GM19043 (cell line): Measurements from ENCODE around the gene ETV4.

Source experiments
- ATAC-seq: cut with Tn5 transposase; IDR thresholded peaks from one replicate; pipeline ENCODE4 v1.9.1; 2021; ENCODE audit warnings: low read depth; ENCODE audit not compliant: unreplicated experiment

The ETV4 gene

GRCh38 chr17:43573579-43574321 is 27.6 kb upstream of the ETV4 start:
- ATAC-seq: no peak

- no peak for ATAC-seq
Measured at GRCh38 chr17:43572368-43572980, 26.3 kb upstream of the ETV4 start.

- no peak for ATAC-seq
Measured at GRCh38 chr17:43570518-43570928, 24.4 kb upstream of the ETV4 start.

- ATAC-seq: no peak
Measured at GRCh38 chr17:43568506-43569082, 22.5 kb upstream of the ETV4 start.

- no peak for ATAC-seq
Measured at GRCh38 chr17:43563600-43564594, 17.8 kb upstream of the ETV4 start.

- ATAC-seq: no peak
Measured at GRCh38 chr17:43562679-43563599, 16.8 kb upstream of the ETV4 start.

- no peak for ATAC-seq
Measured at GRCh38 chr17:43560461-43561427, 14.6 kb upstream of the ETV4 start.

GRCh38 chr17:43559161-43559816 is 13.1 kb upstream of the ETV4 start:
- no peak for ATAC-seq

- ATAC-seq: no peak
Measured at GRCh38 chr17:43558805-43559160, 12.6 kb upstream of the ETV4 start.

GRCh38 chr17:43556292-43556691 is 10.2 kb upstream of the ETV4 start:
- no peak for ATAC-seq

- ATAC-seq: no peak
Measured at GRCh38 chr17:43554857-43555256, 8.7 kb upstream of the ETV4 start.

- no peak for ATAC-seq
Measured at GRCh38 chr17:43553573-43553972, 7.4 kb upstream of the ETV4 start.

GRCh38 chr17:43552229-43552837 is 6.2 kb upstream of the ETV4 start:
- no peak for ATAC-seq

- ATAC-seq: no peak
Measured at GRCh38 chr17:43550754-43551153, 4.6 kb upstream of the ETV4 start.

- ATAC-seq: no peak
Measured at GRCh38 chr17:43549496-43549895, 3.4 kb upstream of the ETV4 start.

- no peak for ATAC-seq
Measured at GRCh38 chr17:43548689-43549379, 2.7 kb upstream of the ETV4 start.

- ATAC-seq: no peak
Measured at GRCh38 chr17:43547659-43548256, 1.6 kb upstream of the ETV4 start.
